Measurements from ENCODE around the gene RAN.
"Not testable (repeated sequence)": the region's sequence is repeated elsewhere in the genome, so short reads cannot be mapped to it uniquely, and the experiment has no call there.

The RAN gene

GRCh38 chr12:130849561-130850417 lies 22.1 kb upstream of the RAN start:
- no peak for DNase-seq (ENCODE audit: low spot score)

GRCh38 chr12:130850418-130851021 lies 21.3 kb upstream of the RAN start:
- no peak for DNase-seq (ENCODE audit: low spot score)

DNA sequence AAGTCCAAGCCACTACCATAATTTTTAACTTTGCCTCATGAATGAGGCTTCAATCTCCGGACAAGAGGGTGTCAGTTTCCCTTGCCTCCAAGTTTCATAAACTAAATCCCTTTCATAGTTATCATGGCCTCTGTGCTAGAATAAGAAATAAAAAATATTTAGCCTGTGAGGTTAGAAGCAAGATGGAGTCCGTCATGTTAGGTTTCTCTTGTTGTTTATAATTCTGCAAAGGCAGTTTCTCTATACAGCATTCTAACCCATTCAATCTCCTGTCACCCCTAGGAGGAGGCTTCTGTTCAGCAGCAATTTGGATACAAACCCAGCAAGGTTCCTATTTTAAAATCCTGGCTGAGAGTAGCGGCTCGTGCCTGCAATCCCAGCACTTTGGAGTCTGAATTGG lies 15.8 kb upstream of the RAN start:
- DNase-seq (ENCODE audit: low spot score) = no peak

DNA sequence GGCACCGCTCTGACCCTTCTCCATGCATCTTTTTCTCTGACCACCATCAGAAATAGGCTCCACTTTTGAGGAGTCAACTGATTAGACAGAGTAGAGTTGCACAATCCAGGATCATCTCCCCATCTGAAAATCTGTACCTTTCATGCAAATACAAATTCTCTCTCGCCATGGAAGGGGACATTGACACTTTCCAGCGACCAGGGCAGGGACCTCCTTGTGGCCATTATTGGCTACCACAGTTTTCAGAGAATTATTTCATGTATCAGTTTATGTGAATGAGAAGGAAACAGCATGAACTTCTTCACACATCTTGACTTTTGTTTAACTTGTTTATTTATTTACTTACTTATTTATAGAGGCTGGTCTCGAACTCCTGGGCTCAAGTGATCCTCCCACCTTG lies 13.8 kb upstream of the RAN start:
- DNase-seq (ENCODE audit: low spot score) = no peak

DNA sequence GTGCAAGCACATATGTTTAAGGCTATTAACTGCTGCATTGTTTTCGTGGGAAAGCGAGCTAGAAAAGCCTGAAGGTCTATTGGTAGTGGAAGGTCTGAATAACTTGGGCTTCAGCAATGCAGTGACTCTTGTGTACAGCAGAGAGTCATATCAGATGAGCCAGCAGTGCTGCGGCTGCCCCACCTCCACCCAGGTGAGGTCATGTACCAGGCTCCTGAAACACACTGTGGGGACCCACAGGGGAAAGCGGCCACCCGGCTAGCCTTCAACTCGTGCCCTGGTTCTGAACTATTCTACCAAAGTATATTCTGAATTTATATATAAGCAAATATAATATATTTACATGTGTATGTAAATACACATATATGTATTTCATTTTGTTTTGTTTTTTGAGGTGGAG lies 12.7 kb upstream of the RAN start:
- no peak for DNase-seq (ENCODE audit: low spot score)

DNA sequence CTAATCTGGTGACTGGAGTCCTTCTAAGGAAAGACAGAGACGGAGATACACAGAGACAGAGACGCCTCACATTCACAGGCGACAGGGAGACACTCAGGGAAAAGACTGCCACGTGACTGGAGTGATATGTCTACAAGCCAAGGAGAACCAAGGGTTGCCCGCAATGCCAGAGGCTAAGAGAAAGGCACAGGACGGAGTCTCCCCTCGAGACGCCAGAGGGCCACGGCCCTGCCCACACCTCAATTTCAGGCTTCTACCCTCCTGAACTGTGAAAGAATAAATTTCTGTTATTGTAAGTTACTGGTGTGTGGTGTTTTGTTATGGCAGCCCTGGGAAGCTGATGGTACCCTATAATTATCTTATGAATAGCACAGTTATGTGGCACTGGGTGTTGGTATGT lies 11.6 kb upstream of the RAN start:
- DNase-seq (ENCODE audit: low spot score) = no peak

GRCh38 chr12:130862161-130862560 lies 9.7 kb upstream of the RAN start:
- no peak for DNase-seq (ENCODE audit: low spot score)

- not testable (repeated sequence) for DNase-seq (ENCODE audit: low spot score)
Measured at GRCh38 chr12:130862771-130863170, 9.1 kb upstream of the RAN start.

DNA sequence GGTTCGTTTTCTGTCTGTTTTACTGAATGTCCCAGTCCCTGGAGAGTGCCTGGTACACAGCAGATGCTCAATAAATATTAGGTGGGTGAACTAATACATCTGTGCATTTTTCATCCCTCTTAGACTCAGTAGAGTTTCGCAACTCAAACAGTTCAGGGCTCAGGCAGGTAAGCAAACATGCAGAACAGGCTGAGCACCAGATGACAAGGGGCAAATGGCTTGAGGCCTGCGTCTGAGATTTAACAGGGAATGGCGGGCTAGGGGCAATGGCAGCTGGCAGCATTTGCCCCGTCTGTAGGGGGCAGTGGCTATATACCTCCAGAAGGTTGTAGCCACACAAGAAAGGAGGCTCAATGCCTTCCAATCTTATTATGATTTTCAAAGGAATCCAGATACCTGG lies 8.6 kb upstream of the RAN start:
- DNase-seq (ENCODE audit: low spot score) = no peak

DNA sequence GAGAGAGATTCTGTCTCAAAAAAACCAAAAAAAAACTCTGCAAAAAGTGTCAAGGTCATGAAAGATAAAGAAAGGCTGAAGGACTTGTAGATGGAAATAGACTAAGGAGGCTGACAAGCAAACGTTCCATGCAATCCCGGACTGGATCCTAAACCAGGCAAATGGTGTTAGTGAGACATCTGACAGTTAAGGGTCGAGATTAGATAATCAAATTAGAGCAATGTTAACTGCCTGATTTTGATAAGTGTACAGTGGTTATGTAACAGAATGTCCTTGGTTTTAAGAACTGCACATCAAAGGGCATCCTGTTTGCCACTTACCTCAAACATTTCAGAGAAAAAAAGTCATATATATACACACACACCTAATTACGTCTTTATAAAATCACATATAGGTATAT lies 3.5 kb upstream of the RAN start:
- no peak for DNase-seq (ENCODE audit: low spot score)

- DNase-seq (ENCODE audit: low spot score) = peak; percentile 88
Measured at GRCh38 chr12:130870442-130871285, 1.2 kb upstream of the RAN start.

GRCh38 chr12:130872179-130873096 lies 572 bp downstream of the RAN start:
- DNase-seq (ENCODE audit: low spot score) = peak; percentile 74

DNA sequence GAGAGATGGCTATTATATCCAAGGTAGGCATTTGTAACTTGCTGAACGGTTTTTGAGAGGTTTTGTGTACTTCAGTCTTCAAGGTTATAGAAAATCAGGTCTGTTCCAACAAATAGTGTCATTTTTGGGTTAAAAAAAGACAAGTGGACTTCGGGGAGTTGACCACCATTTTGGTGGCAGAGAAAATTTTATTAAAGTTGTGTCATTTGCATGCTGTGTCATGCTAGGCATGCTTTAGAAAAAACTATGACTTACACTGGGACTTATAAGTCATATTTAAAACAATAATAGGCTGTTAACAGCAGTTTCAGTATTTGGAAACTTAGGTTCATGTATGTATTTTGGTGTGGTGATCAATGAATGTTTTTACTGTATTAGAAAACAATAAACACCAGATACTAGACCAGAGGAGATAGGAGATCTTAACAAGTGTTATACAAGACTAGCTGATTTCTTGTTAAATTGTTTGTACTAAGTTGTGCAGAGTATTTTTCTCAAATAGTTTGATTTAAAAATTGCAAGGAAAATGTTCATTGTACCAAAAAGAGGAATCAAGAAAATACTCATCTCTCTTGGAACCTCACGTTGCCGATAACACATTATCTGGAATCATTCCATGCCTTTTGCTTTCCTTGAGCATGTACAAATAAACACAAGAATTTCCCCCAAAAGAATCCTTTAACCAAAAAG lies 1.4 kb downstream of the RAN start:
- DNase-seq (ENCODE audit: low spot score) = no peak

- no peak for DNase-seq (ENCODE audit: low spot score)
Measured at GRCh38 chr12:130873825-130874224, 2.0 kb downstream of the RAN start.

- DNase-seq (ENCODE audit: low spot score) = no peak
Measured at GRCh38 chr12:130874696-130875095, 2.8 kb downstream of the RAN start.

DNA sequence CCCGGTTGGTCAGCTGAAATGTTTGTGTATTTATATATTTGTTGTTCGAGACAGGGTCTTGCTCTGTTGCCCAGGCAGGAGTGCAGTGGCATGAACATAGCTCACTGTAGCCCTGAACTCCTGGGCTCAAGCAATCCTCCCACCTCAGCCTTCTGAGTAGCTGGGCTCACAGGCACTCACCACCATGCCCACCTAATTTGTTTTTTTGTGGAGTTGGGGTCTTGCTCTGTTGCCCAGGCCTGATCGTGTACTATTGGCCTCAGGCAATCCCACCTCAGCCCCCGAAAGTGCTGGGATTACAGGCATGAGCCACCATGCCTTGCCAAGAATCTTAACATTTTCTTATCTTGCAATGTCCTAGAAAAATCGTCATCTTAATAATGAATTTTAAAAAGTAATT lies 3.3 kb downstream of the RAN start:
- no peak for DNase-seq (ENCODE audit: low spot score)

DNA sequence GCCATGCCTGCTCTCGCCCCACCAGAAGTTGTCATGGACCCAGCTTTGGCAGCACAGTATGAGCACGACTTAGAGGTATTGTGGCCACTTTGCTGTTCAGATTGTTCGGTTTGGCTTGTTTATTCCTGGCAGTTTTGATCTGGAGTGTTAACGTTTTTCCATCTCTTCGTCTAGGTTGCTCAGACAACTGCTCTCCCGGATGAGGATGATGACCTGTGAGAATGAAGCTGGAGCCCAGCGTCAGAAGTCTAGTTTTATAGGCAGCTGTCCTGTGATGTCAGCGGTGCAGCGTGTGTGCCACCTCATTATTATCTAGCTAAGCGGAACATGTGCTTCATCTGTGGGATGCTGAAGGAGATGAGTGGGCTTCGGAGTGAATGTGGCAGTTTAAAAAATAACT lies 3.8 kb downstream of the RAN start:
- not testable (repeated sequence) for DNase-seq (ENCODE audit: low spot score)

- no peak for DNase-seq (ENCODE audit: low spot score)
Measured at GRCh38 chr12:130876297-130876696, 4.4 kb downstream of the RAN start.

DNA sequence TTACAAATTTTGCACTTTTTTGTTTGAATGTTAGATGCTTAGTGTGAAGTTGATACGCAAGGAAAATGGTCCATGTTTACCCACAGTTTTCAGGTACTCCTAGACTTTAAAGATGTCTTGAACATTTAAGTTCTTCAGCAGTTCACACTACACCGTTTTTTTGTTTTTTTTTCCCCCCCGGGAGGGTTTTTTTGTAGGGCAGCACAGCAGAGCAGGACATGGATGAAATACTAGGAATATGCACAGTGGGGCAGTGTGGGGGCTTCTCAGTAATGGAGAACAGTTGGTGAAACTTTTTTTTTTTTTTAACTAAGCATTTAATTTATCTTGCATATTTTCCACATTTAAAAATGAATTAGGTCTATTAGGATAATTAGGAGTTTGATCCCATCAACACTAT lies 4.9 kb downstream of the RAN start:
- DNase-seq (ENCODE audit: low spot score) = no peak

GRCh38 chr12:130877333-130877732 lies 5.5 kb downstream of the RAN start:
- no peak for DNase-seq (ENCODE audit: low spot score)

Data from GM03348 (cell line).